ENCODE data around the gene CRTAC1.

DNA sequence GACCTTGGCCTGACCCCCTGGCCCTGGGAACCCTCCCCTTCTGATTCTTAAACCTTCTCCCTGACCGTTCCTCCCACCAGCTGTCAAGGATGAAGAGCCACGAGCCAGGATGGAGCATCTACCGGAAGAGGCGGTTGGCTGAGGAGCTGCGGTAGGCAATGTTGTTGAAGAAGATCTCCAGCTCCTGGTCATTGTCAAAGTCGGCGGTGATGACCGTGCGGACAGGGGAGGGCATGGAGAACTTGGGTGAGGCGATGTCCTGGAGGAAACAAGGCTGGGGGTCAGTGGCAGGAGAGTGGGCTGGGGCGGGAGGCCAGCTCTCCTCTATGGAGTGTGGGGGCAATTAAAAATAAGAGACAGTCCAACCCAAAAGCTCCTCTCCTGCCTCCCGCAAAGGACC, 129.0 kb downstream of the CRTAC1 start:
- TF ChIP-seq POLR2AphosphoS5 (IDR thresholded peaks at IDR 0.05) (no peak), CTCF (IDR thresholded peaks at IDR 0.05 in 8 of 11, conservative IDR thresholded peaks at IDR 0.05 in 3 of 11) (no peak), POLR2A (IDR thresholded peaks at IDR 0.05) (no peak)

Measured in spleen (tissue), 7 donors.